Suprapubic skin (tissue), 3 donors: ENCODE measurements around the gene FBXO40.

Source experiments
- CTCF ChIP-seq, 2 donors: fragments of 200-600 bp in 1 of 2; fragments of 450-650 bp in 1 of 2; sonication (generic) in 1 of 2; IDR thresholded peaks; one replicate each; pipeline ENCODE4 v1.5.1; 2016 to 2019; ENCODE audit warnings: antibody characterized with exemption in 2 of 2, mild to moderate bottlenecking in 1 of 2, moderate library complexity in 1 of 2
- EP300 ChIP-seq: sonication (generic); formaldehyde crosslinking; IDR thresholded peaks from one replicate; pipeline ENCODE4 v1.6.1; 2017; ENCODE audit warnings: antibody characterized with exemption
- POLR2A ChIP-seq, 2 donors: fragments of 450-650 bp; IDR thresholded peaks; one replicate each; pipeline ENCODE4 v1.6.1; 2017; ENCODE audit warnings: antibody characterized with exemption in 2 of 2, mild to moderate bottlenecking in 2 of 2, moderate library complexity in 2 of 2

GRCh38 chr3:121659586-121659985, 66.4 kb downstream of the FBXO40 start:
- TF ChIP-seq CTCF (IDR thresholded peaks at IDR 0.05) = no peak
- TF ChIP-seq EP300 = no peak
- TF ChIP-seq POLR2A (IDR thresholded peaks at IDR 0.05) = no peak
